Measurements from ENCODE around the gene SVBP. TPM values are rescaled to one million over a fixed set of nuclear protein-coding genes. Genes with fewer than 3 reads are reported as not detected.

The SVBP gene
- total RNA-seq, 1 donor from 2014 or later: 10.9 TPM

DNA sequence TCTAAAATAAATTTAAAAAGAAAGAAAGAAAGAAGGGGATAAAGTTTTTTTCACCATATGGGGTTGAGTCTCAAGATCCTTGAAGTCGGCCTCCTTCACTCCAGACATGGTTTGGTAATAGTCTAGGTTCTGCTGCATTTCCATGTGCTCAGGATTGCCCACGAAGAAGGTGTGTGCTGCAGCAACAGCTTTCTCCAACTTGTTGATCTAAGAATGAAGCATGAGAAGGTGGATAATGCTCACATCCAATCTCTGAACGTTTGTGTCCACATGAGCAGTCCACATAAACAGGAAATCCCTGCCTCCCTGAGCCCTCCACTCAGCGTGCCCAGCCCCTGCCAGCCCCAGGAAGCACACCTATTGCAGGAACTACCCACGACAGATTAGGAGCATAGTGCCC is 54.9 kb downstream of the SVBP start:
- intact Hi-C loops (cut with micrococcal nuclease): no loop called here

DNA sequence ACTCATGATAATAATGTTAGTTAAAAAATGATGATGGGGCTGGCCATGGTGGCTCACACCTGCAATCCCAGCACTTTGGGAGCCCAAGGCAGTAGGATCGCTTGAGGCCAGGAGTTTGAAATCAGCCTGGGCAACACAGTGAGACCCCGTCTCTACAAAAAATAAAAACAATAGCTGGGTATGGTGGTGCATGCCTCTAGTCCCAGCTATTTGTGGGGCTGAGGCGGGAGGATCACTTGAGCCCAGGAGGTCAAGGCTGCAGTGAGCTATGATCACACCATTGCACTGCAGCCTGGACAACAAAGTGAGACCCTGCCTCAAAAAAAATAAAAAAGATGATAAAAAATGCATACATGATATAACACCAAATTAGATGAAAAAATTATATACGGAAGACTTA is 55.6 kb downstream of the SVBP start:
- Histone ChIP-seq H3K4me1 (peaks cover 30% of the 10 kb centered on the region), H3K36me3 (peaks cover 52% of the 10 kb centered on the region), H3K9me3 (replicated peaks) (no peaks in the 10 kb centered on the region), H3K27ac (replicated peaks) (no peak overlapping the region), H3K4me3 (no peak overlapping the region), H3K27me3 (ENCODE audit: low read depth) (no peaks in the 10 kb centered on the region)
- intact Hi-C loops (cut with micrococcal nuclease): no loop called here
- DNase-seq: no peak
- TF ChIP-seq, protein P1, sequence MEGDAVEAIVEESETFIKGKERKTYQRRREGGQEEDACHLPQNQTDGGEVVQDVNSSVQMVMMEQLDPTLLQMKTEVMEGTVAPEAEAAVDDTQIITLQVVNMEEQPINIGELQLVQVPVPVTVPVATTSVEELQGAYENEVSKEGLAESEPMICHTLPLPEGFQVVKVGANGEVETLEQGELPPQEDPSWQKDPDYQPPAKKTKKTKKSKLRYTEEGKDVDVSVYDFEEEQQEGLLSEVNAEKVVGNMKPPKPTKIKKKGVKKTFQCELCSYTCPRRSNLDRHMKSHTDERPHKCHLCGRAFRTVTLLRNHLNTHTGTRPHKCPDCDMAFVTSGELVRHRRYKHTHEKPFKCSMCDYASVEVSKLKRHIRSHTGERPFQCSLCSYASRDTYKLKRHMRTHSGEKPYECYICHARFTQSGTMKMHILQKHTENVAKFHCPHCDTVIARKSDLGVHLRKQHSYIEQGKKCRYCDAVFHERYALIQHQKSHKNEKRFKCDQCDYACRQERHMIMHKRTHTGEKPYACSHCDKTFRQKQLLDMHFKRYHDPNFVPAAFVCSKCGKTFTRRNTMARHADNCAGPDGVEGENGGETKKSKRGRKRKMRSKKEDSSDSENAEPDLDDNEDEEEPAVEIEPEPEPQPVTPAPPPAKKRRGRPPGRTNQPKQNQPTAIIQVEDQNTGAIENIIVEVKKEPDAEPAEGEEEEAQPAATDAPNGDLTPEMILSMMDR (IDR thresholded peaks at IDR 0.05; ENCODE audit: borderline replicate concordance): no peak

More for the DNA sequence above, 54.9 kb downstream of the SVBP start:
- Histone ChIP-seq H3K9me3 (replicated peaks) (no peaks in the 10 kb centered on the region), H3K4me1 (peaks cover 33% of the 10 kb centered on the region), H3K36me3 (peaks cover 48% of the 10 kb centered on the region), H3K4me3 (no peak overlapping the region), H3K27ac (replicated peaks) (no peak overlapping the region), H3K27me3 (ENCODE audit: low read depth) (no peaks in the 10 kb centered on the region)
- DNase-seq: no peak
- TF ChIP-seq, protein P1 (IDR thresholded peaks at IDR 0.05; ENCODE audit: borderline replicate concordance): no peak

DNA sequence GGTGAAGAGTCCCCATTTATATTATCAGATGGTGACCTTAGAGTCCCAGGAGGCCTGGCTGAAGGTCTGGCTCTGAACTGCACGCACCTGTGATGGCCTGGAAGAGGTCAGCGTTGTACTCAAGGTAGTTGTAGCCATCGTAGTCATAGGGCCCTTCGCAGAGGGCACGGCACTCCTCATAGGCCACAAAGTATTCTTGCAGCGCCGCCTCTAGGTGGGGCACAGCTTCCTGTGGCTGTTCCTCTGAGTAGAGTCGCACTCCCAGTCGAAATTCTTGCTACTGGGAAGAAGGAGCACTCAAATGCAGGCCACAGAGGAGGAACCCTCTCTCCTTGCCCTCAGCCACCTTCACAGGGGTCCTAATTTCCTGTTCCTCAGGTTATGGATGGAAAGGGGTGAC is 58.1 kb downstream of the SVBP start:
- peaks cover 5% of the 10 kb centered on the region for H3K4me1 ChIP-seq
- peaks cover 76% of the 10 kb centered on the region for H3K36me3 ChIP-seq
- H3K27me3 ChIP-seq (ENCODE audit: low read depth): no peaks in the 10 kb centered on the region
- TF ChIP-seq, protein P1 (IDR thresholded peaks at IDR 0.05; ENCODE audit: borderline replicate concordance): no peak
- DNase-seq: no peak
- H3K27ac ChIP-seq (replicated peaks): no peak overlapping the region
- no peak overlapping the region for H3K4me3 ChIP-seq
- intact Hi-C loops (cut with micrococcal nuclease): no loop called here
- H3K9me3 ChIP-seq (replicated peaks): no peaks in the 10 kb centered on the region

DNA sequence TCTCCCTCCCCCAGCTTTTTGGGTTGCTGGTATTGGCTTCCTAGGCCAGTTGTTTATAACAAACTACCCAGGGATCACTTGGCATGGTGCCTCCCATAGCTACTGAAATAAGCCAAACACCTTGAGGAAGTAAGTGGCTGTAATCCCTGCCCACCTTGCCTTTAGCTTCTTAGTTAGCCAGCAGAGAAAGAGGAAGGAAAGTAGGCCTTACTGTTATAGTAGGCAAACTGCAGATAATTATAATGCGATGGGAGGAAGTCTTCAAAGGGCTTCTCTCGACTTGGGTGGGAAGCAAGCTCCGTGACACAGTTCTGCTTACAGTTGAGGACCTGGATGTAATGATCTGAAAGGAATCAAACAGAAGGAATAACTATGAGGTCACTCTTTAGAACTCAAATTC is 58.6 kb downstream of the SVBP start:
- intact Hi-C loops (cut with micrococcal nuclease): no loop called here
- peaks cover 81% of the 10 kb centered on the region for H3K36me3 ChIP-seq
- H3K9me3 ChIP-seq (replicated peaks): no peaks in the 10 kb centered on the region
- H3K4me1 ChIP-seq: peaks cover under 1% of the 10 kb centered on the region
- no peaks in the 10 kb centered on the region for H3K27me3 ChIP-seq (ENCODE audit: low read depth)
- no peak overlapping the region for H3K4me3 ChIP-seq
- H3K27ac ChIP-seq (replicated peaks): no peak overlapping the region
- TF ChIP-seq, protein P1 (IDR thresholded peaks at IDR 0.05; ENCODE audit: borderline replicate concordance): no peak
- no peak for DNase-seq

GRCh38 chr1:42757892-42758275 is 59.3 kb downstream of the SVBP start:
- TF ChIP-seq, protein P1 (IDR thresholded peaks at IDR 0.05; ENCODE audit: borderline replicate concordance): no peak

More at GRCh38 chr1:42757892-42758275, 59.3 kb downstream of the SVBP start:
- DNase-seq: no peak
- Histone ChIP-seq H3K27me3 (ENCODE audit: low read depth) (no peaks in the 10 kb centered on the region), H3K36me3 (peaks cover 89% of the 10 kb centered on the region), H3K9me3 (replicated peaks) (no peaks in the 10 kb centered on the region), H3K27ac (replicated peaks) (no peak overlapping the region), H3K4me3 (no peak overlapping the region), H3K4me1 (no peaks in the 10 kb centered on the region)
- intact Hi-C loops (cut with micrococcal nuclease): no loop called here

Other genes starting within 250 kb of the SVBP start
- gene PPIH, start 159.0 kb downstream of the SVBP start, total RNA-seq: 21.0 TPM
- 754 TPM for gene YBX1, start 135.0 kb downstream of the SVBP start, total RNA-seq
- not detected for gene CLDN19, start 77.2 kb downstream of the SVBP start, total RNA-seq
- 8.6 TPM for gene P3H1, start 50.4 kb downstream of the SVBP start, total RNA-seq
- gene C1orf50, start 50.1 kb downstream of the SVBP start, total RNA-seq: 7.8 TPM
- not detected for gene TMEM269, start 32.4 kb downstream of the SVBP start, total RNA-seq
- gene ERMAP, start 275 bp downstream of the SVBP start, total RNA-seq: 4.7 TPM
- 8.9 TPM for gene ZNF691, start 29.2 kb upstream of the SVBP start, total RNA-seq
- gene SLC2A1, start 141.5 kb upstream of the SVBP start, total RNA-seq: 54.9 TPM